HT1080 (cell line): ENCODE results near the gene KIF26B. TPM values are rescaled to one million over a fixed set of nuclear protein-coding genes. Genes with fewer than 3 reads are reported as not detected.
"Not testable (repeated sequence)": the region's sequence is repeated elsewhere in the genome, so short reads cannot be mapped to it uniquely, and the experiment has no call there.

Source experiments
- DNase-seq: peaks from one replicate; pipeline ENCODE4 v3.0.0-alpha.2; 2015; ENCODE audit warnings: low read depth
- polyA plus RNA-seq, 2 experiments: library from polyadenylated mRNA; depleted of rRNA; stranded (reverse); fragments of >200 nt; gene quantifications; 2 replicates each; pipeline ENCODE4 v1.2.3, GENCODE V29; 2015
- total RNA-seq: library from RNA; depleted of rRNA; stranded (reverse); fragments of >200 nt; shearing (Covaris generic); gene quantifications from 2 replicates; pipeline ENCODE4 v1.2.3, GENCODE V29; 2014; rRNA removed

Gene KIF26B
- 0.90 and 1.1 TPM in 2 replicates for total RNA-seq
- 0.26 and 0.34 TPM in 2 replicates for polyA plus RNA-seq (2015; cell fraction: cytosol; rRNA removed)
- 0.39 and 0.79 TPM in 2 replicates for polyA plus RNA-seq (2015; cell fraction: nucleus; rRNA removed)

DNA sequence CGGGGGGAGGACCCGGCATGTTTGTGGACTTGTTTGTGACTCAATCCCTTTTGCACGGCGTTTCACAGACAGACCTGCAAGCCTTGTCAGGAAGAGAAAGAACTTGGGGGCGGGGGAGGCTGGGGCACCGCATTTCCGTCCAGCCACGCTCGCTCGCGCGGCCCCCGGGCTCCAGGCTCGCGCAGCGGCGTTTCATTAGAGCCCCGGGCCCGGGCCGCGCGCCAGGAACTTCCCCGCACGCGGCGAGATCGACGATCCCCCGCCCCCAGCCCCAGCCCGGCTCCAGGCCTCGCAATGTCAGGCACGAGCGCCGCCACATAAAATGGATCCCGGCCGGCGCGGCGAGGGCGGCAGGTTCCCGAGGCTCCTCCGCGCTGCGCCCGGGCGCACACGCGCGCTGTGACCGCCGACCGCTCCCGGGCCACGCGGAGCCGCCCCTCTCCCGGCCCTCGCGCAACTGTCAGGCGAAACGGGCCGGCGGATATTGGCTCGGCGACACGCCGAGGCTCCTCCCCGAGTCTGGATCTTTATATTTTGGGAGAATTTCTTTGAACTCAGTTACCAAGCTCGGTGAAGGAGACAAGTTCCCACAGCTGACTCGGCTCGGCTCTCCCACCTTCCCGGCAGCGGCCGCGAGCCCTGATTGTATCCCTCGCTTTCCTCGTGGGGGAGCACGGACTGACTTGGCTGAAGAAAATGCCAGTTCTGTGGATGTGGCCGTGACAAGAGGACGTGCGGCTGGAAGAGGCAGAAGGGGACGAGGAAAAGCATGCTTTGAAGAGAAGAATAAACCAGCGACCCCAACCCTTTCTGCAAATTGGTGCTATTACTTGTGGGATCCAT is at the start of gene KIF26B:
KIF26B (plus strand) TSS at position 557 of the 843 bp plus-strand sequence. CDS start 440 bp downstream, outside the sequence.
- peak; percentile 37 for DNase-seq

DNA sequence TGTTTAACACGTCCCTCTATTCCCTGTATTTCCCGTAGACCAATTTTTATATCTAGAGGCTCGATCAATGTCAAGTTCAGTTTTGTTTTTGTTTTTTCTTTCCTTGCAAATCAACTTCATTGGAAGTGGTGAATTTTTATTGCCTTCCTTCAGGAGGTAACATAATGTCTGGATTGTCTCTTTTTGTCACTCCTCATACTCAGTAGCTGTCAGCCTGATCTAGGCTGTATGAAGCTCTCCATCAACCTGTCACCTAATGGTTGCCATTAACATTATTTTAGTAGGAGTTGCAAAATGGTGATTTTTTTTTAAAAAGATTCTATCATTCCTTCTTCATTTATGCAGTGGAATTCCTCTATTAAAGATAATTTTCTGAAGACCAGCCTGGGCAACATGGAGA is 49.7 kb upstream of the KIF26B start:
- DNase-seq: no peak

- no peak for DNase-seq
Observed at GRCh38 chr1:245105815-245106410, 48.9 kb upstream of the KIF26B start.

DNA sequence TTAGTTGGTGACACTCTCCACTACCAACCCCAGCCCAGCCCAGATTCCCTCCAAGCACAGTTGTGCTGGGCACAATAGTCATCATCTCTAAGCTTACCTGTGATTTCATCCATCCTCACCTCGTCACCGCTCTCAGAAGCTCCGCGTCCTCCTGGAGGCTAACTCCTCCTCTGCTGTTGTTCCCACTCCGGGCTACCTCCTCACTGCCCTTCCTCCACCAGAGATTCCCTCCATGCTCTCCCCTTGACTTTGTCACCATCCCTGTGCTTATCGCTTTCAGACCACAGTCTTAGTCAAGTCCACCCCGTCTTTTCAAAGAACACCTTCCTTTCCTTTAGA is 47.0 kb upstream of the KIF26B start:
- no peak for DNase-seq

GRCh38 chr1:245108246-245108645 is 46.5 kb upstream of the KIF26B start:
- no peak for DNase-seq

- no peak for DNase-seq
Observed at GRCh38 chr1:245108909-245109308, 45.9 kb upstream of the KIF26B start.

DNA sequence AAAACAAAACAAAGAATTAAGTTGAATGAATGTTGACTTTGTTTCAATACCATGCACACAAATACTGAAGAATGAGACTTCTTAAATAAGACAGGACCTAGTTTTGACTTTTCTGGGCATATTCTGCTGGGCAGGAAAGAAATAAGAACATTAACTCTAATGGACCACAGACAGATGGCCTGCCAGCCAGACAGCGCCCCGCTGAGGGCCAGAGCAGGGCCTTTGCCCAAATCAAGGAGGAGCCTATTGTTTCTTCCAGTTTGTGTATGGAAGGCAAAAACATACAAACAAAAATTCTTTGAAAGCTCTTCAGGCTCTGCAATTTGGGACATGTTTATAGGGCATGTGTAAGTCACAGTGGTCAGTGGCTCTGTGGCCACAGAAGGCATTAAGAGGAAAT is 44.4 kb upstream of the KIF26B start:
- DNase-seq: no peak

GRCh38 chr1:245111073-245111472 is 43.7 kb upstream of the KIF26B start:
- DNase-seq: no peak

DNA sequence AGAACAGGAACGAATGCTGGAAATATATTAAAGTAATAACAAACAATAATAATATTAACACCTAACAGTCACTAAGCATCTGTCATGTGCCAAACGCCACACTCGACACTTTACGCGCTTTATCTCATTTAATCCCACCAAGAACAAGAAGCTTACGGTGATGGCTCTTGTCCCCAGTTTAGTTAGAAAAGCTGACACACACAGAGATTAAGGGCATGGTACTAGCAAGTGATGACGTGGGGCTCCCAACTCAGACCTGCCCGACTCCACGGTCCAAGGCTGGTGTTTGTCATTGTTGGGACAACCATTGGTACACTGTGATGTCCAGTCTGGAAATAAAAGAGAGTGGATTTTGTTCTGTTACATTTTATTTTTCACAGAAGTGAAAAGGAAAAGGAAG is 41.1 kb upstream of the KIF26B start:
- no peak for DNase-seq

DNA sequence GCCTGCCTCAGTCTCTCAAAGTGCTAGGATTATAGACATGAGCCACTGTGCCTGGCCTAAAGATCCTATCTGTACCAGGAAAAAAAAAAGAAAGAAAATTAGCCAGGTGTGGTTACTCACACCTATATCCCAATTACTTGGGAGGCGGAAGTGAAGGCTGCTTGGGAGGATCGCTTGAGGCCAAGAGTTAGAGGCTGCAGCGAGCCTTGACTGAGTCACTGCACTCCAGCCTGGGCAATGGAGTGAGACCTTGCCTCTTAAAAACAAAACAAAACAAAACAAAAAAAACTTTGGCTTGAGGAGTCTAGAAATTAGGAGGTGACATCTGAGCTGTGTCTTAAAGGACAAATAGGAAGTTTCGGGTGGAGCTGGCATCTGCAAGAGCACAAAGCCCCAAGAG is 38.7 kb upstream of the KIF26B start:
- no peak for DNase-seq

- no peak for DNase-seq
Observed at GRCh38 chr1:245116751-245117150, 38.0 kb upstream of the KIF26B start.

DNA sequence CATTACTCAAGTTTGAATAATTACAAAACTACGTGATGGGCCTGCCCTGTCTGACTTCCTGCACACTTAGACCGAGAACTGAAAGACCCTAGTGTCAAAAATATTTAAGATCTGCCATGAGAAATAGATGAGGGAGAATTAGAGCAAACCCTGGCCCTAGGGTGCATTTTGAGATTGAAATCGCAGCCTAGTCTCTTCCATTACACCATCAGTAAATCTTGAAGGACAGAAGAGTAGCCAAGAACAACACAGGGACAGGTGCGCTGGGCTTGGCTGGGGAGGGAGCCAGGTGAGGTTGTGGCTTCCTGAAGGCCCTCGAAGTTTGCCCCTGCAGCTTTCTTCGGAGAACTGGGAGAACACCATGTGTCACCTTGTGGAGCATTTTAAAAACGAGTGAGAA is 36.7 kb upstream of the KIF26B start:
- DNase-seq: no peak

- DNase-seq: no peak
Observed at GRCh38 chr1:245118806-245119205, 36.0 kb upstream of the KIF26B start.

- DNase-seq: no peak
Observed at GRCh38 chr1:245121523-245121922, 33.3 kb upstream of the KIF26B start.

- DNase-seq: no peak
Observed at GRCh38 chr1:245124241-245124640, 30.5 kb upstream of the KIF26B start.

GRCh38 chr1:245124644-245125043 is 30.1 kb upstream of the KIF26B start:
- no peak for DNase-seq

- DNase-seq: no peak
Observed at GRCh38 chr1:245126530-245126929, 28.3 kb upstream of the KIF26B start.

GRCh38 chr1:245128381-245129101 is 26.2 kb upstream of the KIF26B start:
- DNase-seq: no peak

- no peak for DNase-seq
Observed at GRCh38 chr1:245129319-245130240, 25.2 kb upstream of the KIF26B start.

DNA sequence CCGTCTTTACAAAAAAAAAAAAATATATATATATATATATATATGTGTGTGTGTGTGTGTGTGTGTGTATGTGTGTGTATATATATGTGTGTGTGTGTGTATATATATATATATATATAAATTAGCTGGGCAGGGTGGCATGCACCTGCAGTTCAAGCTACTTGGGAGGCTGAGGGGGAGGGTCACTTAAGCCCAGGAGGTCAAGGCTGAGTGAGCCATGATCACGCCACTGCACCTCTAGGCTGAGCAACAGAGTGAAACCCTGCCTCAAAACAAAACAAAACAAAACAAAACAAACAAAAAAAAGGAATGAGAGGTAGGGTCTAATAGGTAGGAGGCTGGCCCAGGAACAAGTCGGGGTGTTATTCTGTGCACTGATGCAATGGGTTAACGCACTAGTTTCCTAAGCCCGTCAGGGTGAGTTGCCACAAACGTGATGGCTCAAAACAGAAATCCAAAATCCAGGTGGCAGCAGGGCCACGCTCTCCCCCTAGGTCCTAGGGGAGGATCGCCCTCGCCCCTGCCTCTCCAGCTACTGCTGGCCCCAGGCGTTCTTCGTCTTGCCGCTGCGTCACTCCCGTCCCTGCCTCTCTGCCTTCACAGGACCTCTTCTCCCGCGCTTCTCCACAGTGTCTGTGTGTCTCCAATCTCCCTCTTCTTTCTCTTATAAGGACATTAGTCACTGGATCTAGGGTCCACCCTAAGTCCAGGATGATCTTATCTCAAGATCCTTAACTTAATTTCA is 24.3 kb upstream of the KIF26B start:
- DNase-seq: not testable (repeated sequence)
